8988T (cell line): ENCODE measurements around the gene BLOC1S4.
"Not testable (repeated sequence)": the region's sequence is repeated elsewhere in the genome, so short reads cannot be mapped to it uniquely, and the experiment has no call there.

ENCODE experiments used
- DNase-seq: peaks from one replicate; pipeline ENCODE4 v3.0.0; 2011

Gene BLOC1S4

GRCh38 chr4:6716018-6716911, at the start of gene BLOC1S4:
Gene BLOC1S4, plus strand, starts transcription at chr4:6716174. Its CDS starts 36 bp downstream, at chr4:6716210.
- DNase-seq, result peak; percentile 87

GRCh38 chr4:6668391-6668790, 47.6 kb upstream of the BLOC1S4 start:
- no peak for DNase-seq

GRCh38 chr4:6671648-6672047, 44.3 kb upstream of the BLOC1S4 start:
- DNase-seq, result no peak

GRCh38 chr4:6672131-6672530, 43.8 kb upstream of the BLOC1S4 start:
- DNase-seq, result no peak

GRCh38 chr4:6672541-6673190, 43.3 kb upstream of the BLOC1S4 start:
- not testable (repeated sequence) for DNase-seq

- DNase-seq, result not testable (repeated sequence)
Measured at GRCh38 chr4:6673191-6673659, 42.7 kb upstream of the BLOC1S4 start.

GRCh38 chr4:6673660-6674499, 42.1 kb upstream of the BLOC1S4 start:
- DNase-seq, result peak; percentile 93

GRCh38 chr4:6674500-6675149, 41.3 kb upstream of the BLOC1S4 start:
- DNase-seq, result no peak

- DNase-seq, result no peak
Measured at GRCh38 chr4:6676722-6677558, 39.0 kb upstream of the BLOC1S4 start.

GRCh38 chr4:6680372-6681034, 35.5 kb upstream of the BLOC1S4 start:
- no peak for DNase-seq

- no peak for DNase-seq
Measured at GRCh38 chr4:6681191-6681590, 34.8 kb upstream of the BLOC1S4 start.

- DNase-seq, result no peak
Measured at GRCh38 chr4:6682862-6683590, 32.9 kb upstream of the BLOC1S4 start.

GRCh38 chr4:6684656-6685055, 31.3 kb upstream of the BLOC1S4 start:
- DNase-seq, result no peak

GRCh38 chr4:6686104-6686787, 29.7 kb upstream of the BLOC1S4 start:
- no peak for DNase-seq

GRCh38 chr4:6687947-6688878, 27.8 kb upstream of the BLOC1S4 start:
- no peak for DNase-seq

- peak; percentile 77 for DNase-seq
Measured at GRCh38 chr4:6688879-6689505, 27.0 kb upstream of the BLOC1S4 start.

GRCh38 chr4:6689506-6689960, 26.4 kb upstream of the BLOC1S4 start:
- DNase-seq, result no peak

GRCh38 chr4:6692379-6692778, 23.6 kb upstream of the BLOC1S4 start:
- no peak for DNase-seq
